SU-DHL-6 (cell line): ENCODE results near the gene ANAPC2.

ENCODE experiments used
- H2AFZ ChIP-seq: fragments of 200-600 bp; sonication (generic); 2 replicates; pipeline ENCODE4 v1.6.1; 2014; ENCODE audit warnings: low read depth, mild to moderate bottlenecking, moderate library complexity, mixed read lengths, antibody characterized with exemption, low read length; ENCODE audit not compliant: severe bottlenecking
- H3F3A ChIP-seq: fragments of 200-600 bp; shearing (Covaris generic); 2 replicates; pipeline ENCODE4 v1.6.0; 2016; ENCODE audit warnings: antibody characterized with exemption, mild to moderate bottlenecking; ENCODE audit not compliant: insufficient read depth
- H3K27ac ChIP-seq: fragments of 200-600 bp; sonication (generic); 2 replicates; pipeline ENCODE4 v1.5.1; 2016; ENCODE audit warnings: low read depth, mild to moderate bottlenecking, low read length, moderate library complexity, mixed read lengths
- H3K27me3 ChIP-seq: fragments of 200-600 bp; sonication (generic), shearing (Covaris generic); 2 replicates; pipeline ENCODE4 v1.6.0; 2014; ENCODE audit warnings: mild to moderate bottlenecking, low read length
- H3K36me3 ChIP-seq: fragments of 200-600 bp; sonication (generic); 2 replicates; pipeline ENCODE4 v1.6.1; 2014; ENCODE audit warnings: mild to moderate bottlenecking, low read length, mixed read lengths
- H3K4me2 ChIP-seq: fragments of 300-600, 200-600 bp; shearing (Covaris generic), sonication (generic); 2 replicates; pipeline ENCODE4 v1.6.0; 2014; ENCODE audit warnings: low read length, low read depth, mild to moderate bottlenecking; ENCODE audit not compliant: poor library complexity, severe bottlenecking
- H3K4me3 ChIP-seq: fragments of 200-600 bp; sonication (generic); 2 replicates; pipeline ENCODE4 v1.5.1; 2014; ENCODE audit warnings: antibody characterized with exemption, low read length, mild to moderate bottlenecking, mixed read lengths; ENCODE audit not compliant: insufficient read depth, poor library complexity, severe bottlenecking
- H3K79me2 ChIP-seq: fragments of 200-600 bp; sonication (generic); 2 replicates; pipeline ENCODE4 v1.6.1; 2014; ENCODE audit warnings: mild to moderate bottlenecking, low read length, moderate library complexity; ENCODE audit not compliant: insufficient read depth
- H3K9ac ChIP-seq: fragments of 200-600 bp; sonication (generic); 2 replicates; pipeline ENCODE4 v1.7.0; 2014; ENCODE audit warnings: mild to moderate bottlenecking, low read length
- H3K9me2 ChIP-seq: fragments of 200-600 bp; sonication (generic); replicated peaks from 2 replicates; pipeline ENCODE4 v1.6.1; 2014; ENCODE audit warnings: low read length; ENCODE audit not compliant: insufficient read depth
- H3K9me3 ChIP-seq: fragments of 200-600 bp; sonication (generic); 2 replicates; pipeline ENCODE4 v1.6.1; 2014; ENCODE audit warnings: low read length, mixed read lengths; ENCODE audit not compliant: insufficient read depth
- H4K20me1 ChIP-seq: fragments of 200-600 bp; sonication (generic); 2 replicates; pipeline ENCODE4 v1.6.1; 2014; ENCODE audit warnings: low read depth, mild to moderate bottlenecking, antibody characterized with exemption, low read length, moderate library complexity, mixed read lengths
- CTCF ChIP-seq: fragments of 200-600 bp; sonication (generic); IDR thresholded peaks from one replicate; pipeline ENCODE4 v1.5.1; 2017; ENCODE audit warnings: antibody characterized with exemption, mild to moderate bottlenecking, low read length, moderate library complexity; ENCODE audit not compliant: insufficient read depth, poor library complexity, severe bottlenecking
- EZH2phosphoT487 ChIP-seq: fragments of 200-600 bp; sonication (generic), shearing (Covaris generic); conservative IDR thresholded peaks from 2 replicates; pipeline ENCODE4 v1.6.1; 2018; ENCODE audit warnings: mild to moderate bottlenecking, antibody characterized with exemption, low read length, moderate library complexity, mixed read lengths

Gene ANAPC2

GRCh38 chr9:137169896-137170358, 18.4 kb downstream of the ANAPC2 start, which contains the start of gene LRRC26:
TSS of gene LRRC26 (minus strand) at chr9:137170051. CDS start at chr9:137169943, 108 bp downstream.
- no peaks in the 10 kb centered on the region for H3K79me2 ChIP-seq
- no peak within 1 kb of the TSS for H2AFZ ChIP-seq
- no peaks in the 10 kb centered on the region for H3K36me3 ChIP-seq
- no peaks in the 10 kb centered on the region for H3F3A ChIP-seq
- H4K20me1 ChIP-seq = no peaks in the 10 kb centered on the region
- H3K27me3 ChIP-seq = no peaks in the 10 kb centered on the region
- no peaks in the 10 kb centered on the region for H3K9me2 ChIP-seq
- peak within 1 kb of the TSS; percentile 15; the same call in 1 of the 2 replicates for H3K9ac ChIP-seq
- TF ChIP-seq EZH2phosphoT487 = no peak
- no peak for TF ChIP-seq CTCF
- H3K4me2 ChIP-seq = peak within 1 kb of the TSS; percentile 56
- no peaks in the 10 kb centered on the region for H3K9me3 ChIP-seq
- no peak within 1 kb of the TSS for H3K27ac ChIP-seq
- peak within 1 kb of the TSS; percentile 16 for H3K4me3 ChIP-seq

- Histone ChIP-seq H3K9me3 (no peaks in the 10 kb centered on the region), H3K79me2 (no peaks in the 10 kb centered on the region), H3K9ac (peak overlapping the region; percentile 15; the same call in 1 of the 2 replicates), H3K9me2 (no peaks in the 10 kb centered on the region), H3K36me3 (no peaks in the 10 kb centered on the region), H4K20me1 (no peaks in the 10 kb centered on the region), H3K4me2 (peak overlapping the region; percentile 56), H3K27ac (no peak overlapping the region), H2AFZ (no peak overlapping the region), H3F3A (no peaks in the 10 kb centered on the region), H3K4me3 (peak overlapping the region; percentile 16), H3K27me3 (no peaks in the 10 kb centered on the region)
- no peak for TF ChIP-seq CTCF
- TF ChIP-seq EZH2phosphoT487 = no peak; the same call in 1 of the 2 replicates
These were observed 19.2 kb downstream of the ANAPC2 start for GRCh38 chr9:137168904-137169856.

- Histone ChIP-seq H3K9ac (peak overlapping the region; percentile 15; the same call in 1 of the 2 replicates), H3F3A (no peaks in the 10 kb centered on the region), H3K9me2 (no peaks in the 10 kb centered on the region), H3K9me3 (no peaks in the 10 kb centered on the region), H3K4me2 (peak overlapping the region; percentile 56), H3K36me3 (no peaks in the 10 kb centered on the region), H3K27ac (no peak overlapping the region), H4K20me1 (no peaks in the 10 kb centered on the region), H3K27me3 (no peaks in the 10 kb centered on the region), H3K79me2 (no peaks in the 10 kb centered on the region), H2AFZ (no peak overlapping the region), H3K4me3 (peak overlapping the region; percentile 16)
- no peak for TF ChIP-seq EZH2phosphoT487
- TF ChIP-seq CTCF = no peak
These were observed 19.8 kb downstream of the ANAPC2 start for GRCh38 chr9:137168573-137168903.
